DOHH2 (cell line): ENCODE measurements around the gene SLC38A11.

Experiments
- H3F3A ChIP-seq: fragments of 200-600 bp; sonication (generic), shearing (Covaris generic); 2 replicates; pipeline ENCODE4 v1.6.0; 2016; ENCODE audit warnings: antibody characterized with exemption, mild to moderate bottlenecking; ENCODE audit not compliant: control insufficient read depth, insufficient read depth
- H3K27ac ChIP-seq: fragments of 200-600 bp; sonication (generic); 2 replicates; pipeline ENCODE4 v1.5.1; 2014; ENCODE audit warnings: low read depth, mild to moderate bottlenecking, low read length, moderate library complexity
- H3K27me3 ChIP-seq: fragments of 200-600 bp; sonication (generic); 2 replicates; pipeline ENCODE4 v1.6.1; 2014; ENCODE audit warnings: mild to moderate bottlenecking, low read length, mixed read lengths; ENCODE audit not compliant: control insufficient read depth
- H3K36me3 ChIP-seq: fragments of 200-600 bp; sonication (generic); 2 replicates; pipeline ENCODE4 v1.6.1; 2014; ENCODE audit warnings: mild to moderate bottlenecking, low read length, moderate library complexity, mixed read lengths; ENCODE audit not compliant: control insufficient read depth
- H3K4me1 ChIP-seq: fragments of 200-600 bp; sonication (generic); 2 replicates; pipeline ENCODE4 v1.6.1; 2014; ENCODE audit warnings: mild to moderate bottlenecking, low read length, mixed read lengths; ENCODE audit not compliant: control insufficient read depth
- H3K4me2 ChIP-seq: fragments of 200-600 bp; sonication (generic); 2 replicates; pipeline ENCODE4 v1.6.0; 2014; ENCODE audit warnings: mild to moderate bottlenecking, low read length, moderate library complexity
- H3K4me3 ChIP-seq: fragments of 200-600 bp; sonication (generic); 2 replicates; pipeline ENCODE4 v1.5.1; 2014; ENCODE audit warnings: mild to moderate bottlenecking, low read length, mixed read lengths
- H3K79me2 ChIP-seq: fragments of 200-600 bp; sonication (generic); 2 replicates; pipeline ENCODE4 v1.6.1; 2014; ENCODE audit warnings: mild to moderate bottlenecking, low read length, mixed read lengths; ENCODE audit not compliant: control insufficient read depth
- H3K9me2 ChIP-seq: fragments of 200-600 bp; sonication (generic); replicated peaks from 2 replicates; pipeline ENCODE4 v1.6.1; 2014; ENCODE audit warnings: mild to moderate bottlenecking, low read length, mixed read lengths; ENCODE audit not compliant: control insufficient read depth
- H3K9me3 ChIP-seq: fragments of 200-600 bp; sonication (generic); 2 replicates; pipeline ENCODE4 v1.6.1; 2014; ENCODE audit warnings: antibody characterized with exemption, low read length, mixed read lengths; ENCODE audit not compliant: control insufficient read depth, insufficient read depth
- H4K20me1 ChIP-seq: fragments of 200-600 bp; sonication (generic); 2 replicates; pipeline ENCODE4 v1.6.0; 2014; ENCODE audit warnings: low read depth, mild to moderate bottlenecking, antibody characterized with exemption, low read length, moderate library complexity; ENCODE audit not compliant: control insufficient read depth, insufficient read depth
- CTCF ChIP-seq: fragments of 200-600 bp; sonication (generic); IDR thresholded peaks from one replicate; pipeline ENCODE4 v1.5.1; 2014; ENCODE audit warnings: antibody characterized with exemption, mild to moderate bottlenecking, low read depth, low read length; ENCODE audit not compliant: poor library complexity, severe bottlenecking
- EZH2phosphoT487 ChIP-seq: fragments of 200-600 bp; sonication (generic); IDR thresholded peaks from 2 replicates; pipeline ENCODE4 v1.6.1; 2017; ENCODE audit warnings: borderline replicate concordance, mild to moderate bottlenecking, antibody characterized with exemption, low read length, moderate library complexity, mixed read lengths

The SLC38A11 gene

GRCh38 chr2:164877169-164877568 lies 78.2 kb downstream of the SLC38A11 start:
- no peaks in the 10 kb centered on the region for H3K79me2 ChIP-seq
- H3K27me3 ChIP-seq: no peaks in the 10 kb centered on the region
- H3K9me2 ChIP-seq: no peaks in the 10 kb centered on the region; the same call in 1 of the 2 replicates
- H4K20me1 ChIP-seq: no peaks in the 10 kb centered on the region
- H3F3A ChIP-seq: no peaks in the 10 kb centered on the region
- peaks cover 3% of the 10 kb centered on the region; the same call in 1 of the 2 replicates for H3K4me1 ChIP-seq
- H3K4me3 ChIP-seq: no peak overlapping the region
- H3K9me3 ChIP-seq: no peaks in the 10 kb centered on the region
- TF ChIP-seq EZH2phosphoT487: no peak
- TF ChIP-seq CTCF: no peak
- H3K4me2 ChIP-seq: no peak overlapping the region
- H3K36me3 ChIP-seq: no peaks in the 10 kb centered on the region
- H3K27ac ChIP-seq: no peak overlapping the region

- no peaks in the 10 kb centered on the region for H3K27me3 ChIP-seq
- no peak overlapping the region for H3K4me3 ChIP-seq
- H3F3A ChIP-seq: no peaks in the 10 kb centered on the region
- TF ChIP-seq EZH2phosphoT487 (no peak), CTCF (no peak)
- no peaks in the 10 kb centered on the region; the same call in 1 of the 2 replicates for H3K9me2 ChIP-seq
- no peaks in the 10 kb centered on the region for H3K36me3 ChIP-seq
- H3K9me3 ChIP-seq: no peaks in the 10 kb centered on the region
- H3K27ac ChIP-seq: no peak overlapping the region
- no peaks in the 10 kb centered on the region for H3K79me2 ChIP-seq
- H3K4me1 ChIP-seq: peaks cover 3% of the 10 kb centered on the region; the same call in 1 of the 2 replicates
- H3K4me2 ChIP-seq: no peak overlapping the region
- no peaks in the 10 kb centered on the region for H4K20me1 ChIP-seq
Measured at GRCh38 chr2:164875334-164876205, 79.8 kb downstream of the SLC38A11 start.

GRCh38 chr2:164873210-164873908 lies 82.0 kb downstream of the SLC38A11 start:
- Histone ChIP-seq H3K9me3 (no peaks in the 10 kb centered on the region), H3K4me1 (peaks cover 3% of the 10 kb centered on the region; the same call in 1 of the 2 replicates), H3K36me3 (no peaks in the 10 kb centered on the region), H3K4me3 (no peak overlapping the region), H3K4me2 (no peak overlapping the region), H3F3A (no peaks in the 10 kb centered on the region), H3K27ac (no peak overlapping the region), H3K27me3 (no peaks in the 10 kb centered on the region), H3K79me2 (no peaks in the 10 kb centered on the region), H4K20me1 (no peaks in the 10 kb centered on the region), H3K9me2 (no peaks in the 10 kb centered on the region; the same call in 1 of the 2 replicates)
- TF ChIP-seq EZH2phosphoT487 (no peak), CTCF (no peak)
